DND-41 (cell line): ENCODE results near the gene SLC39A11.

Source experiments
- CTCF ChIP-seq: IDR thresholded peaks from 2 replicates; pipeline ENCODE4 v1.5.1; 2012; ENCODE audit warnings: borderline replicate concordance, low read length, moderate library complexity, mild to moderate bottlenecking; ENCODE audit not compliant: poor library complexity, severe bottlenecking; ENCODE audit errors: extremely low read depth
- EZH2 ChIP-seq: IDR thresholded peaks from 3 replicates; pipeline ENCODE4 v1.6.1; 2012; ENCODE audit warnings: borderline replicate concordance, low read depth, mild to moderate bottlenecking, moderate library complexity, low read length, inconsistent platforms; ENCODE audit not compliant: severe bottlenecking

DNA sequence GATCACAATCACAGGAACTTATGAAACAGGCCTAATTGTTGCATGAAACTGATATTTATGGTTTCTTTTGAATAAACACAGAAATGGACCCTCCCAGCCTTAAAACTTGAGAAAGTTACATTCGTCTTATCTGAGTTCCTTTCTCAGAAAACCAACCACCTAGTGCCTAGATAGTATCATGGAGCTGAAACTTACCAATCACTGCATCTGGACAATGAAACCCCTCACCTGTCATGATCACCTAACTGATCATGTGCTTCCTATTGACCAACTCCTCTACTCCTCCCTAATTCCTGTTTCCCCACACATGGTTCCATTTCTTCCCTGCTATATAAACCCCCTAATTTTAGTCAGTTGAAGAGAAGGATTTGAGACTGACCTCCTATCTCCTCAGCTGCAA lies 216.1 kb downstream of the SLC39A11 start:
- TF ChIP-seq CTCF (no peak), EZH2 (no peak)
